ENCODE results near the gene ABLIM3. TPM values are rescaled to one million over a fixed set of nuclear protein-coding genes. Genes with fewer than 3 reads are reported as not detected.

The ABLIM3 gene
- total and polyA plus RNA-seq, 9 of the 15 experiments (the other 6 are each of a cell fraction or from before 2014, with no cell fraction given): 0.03 to 0.38 (median 0.11) TPM

GRCh38 chr5:149152317-149152746, 11.0 kb downstream of the ABLIM3 start (continued):
- TF ChIP-seq UBTF (IDR thresholded peaks at IDR 0.05; ENCODE audit: borderline replicate concordance in 1 of 2, low read depth in 2 of 2, low read length in 2 of 2) (no peak), SRSF9 (IDR thresholded peaks at IDR 0.05; ENCODE audit: borderline replicate concordance, low read depth, low read length) (no peak), YY1 (IDR thresholded peaks at IDR 0.05; ENCODE audit: borderline replicate concordance in 1 of 3, control insufficient read depth in 1 of 3, extremely low read depth in 1 of 3, insufficient read depth in 3 of 3, insufficient read length in 1 of 3, insufficient replicate concordance in 2 of 3, low read depth in 1 of 3, low read length in 2 of 3) (no peak), ZNF609 (CRISPR knock-in tag; IDR thresholded peaks at IDR 0.05; ENCODE audit: borderline replicate concordance) (no peak), TRIM28 (IDR thresholded peaks at IDR 0.05) (no peak), CREB3L1 (IDR thresholded peaks at IDR 0.05; ENCODE audit: borderline replicate concordance, low read depth) (no peak), TCFL5 (CRISPR knock-in tag; conservative IDR thresholded peaks at IDR 0.05) (no peak), HSF4 (CRISPR knock-in tag; IDR thresholded peaks at IDR 0.05; ENCODE audit: borderline replicate concordance) (no peak), MCM2 (IDR thresholded peaks at IDR 0.05; ENCODE audit: low read depth) (no peak), TBL1XR1 (IDR thresholded peaks at IDR 0.05; ENCODE audit: low read length in 2 of 2) (no peak), MEF2A (IDR thresholded peaks at IDR 0.05; ENCODE audit: control insufficient read depth, low read depth, low read length) (no peak), MECOM (CRISPR knock-in tag; IDR thresholded peaks at IDR 0.05) (no peak), TCF7 (IDR thresholded peaks at IDR 0.05; ENCODE audit: borderline replicate concordance) (no peak), ELF1 (tag; IDR thresholded peaks at IDR 0.05) (no peak), PURB (CRISPR knock-in tag; IDR thresholded peaks at IDR 0.05; ENCODE audit: low read depth) (no peak), ZNF354B (CRISPR knock-in tag; IDR thresholded peaks at IDR 0.05) (no peak), MCM7 (IDR thresholded peaks at IDR 0.05) (no peak), ZNF212 (CRISPR knock-in tag; IDR thresholded peaks at IDR 0.05) (0 out of 2 replicates have a peak, but pooled peaks have one; percentile 22)

Data from K562 (cell line).